Liver (tissue), 3 donors: Measurements from ENCODE around the gene FADD.

Experiments
- CTCF ChIP-seq: fragments of 150-350 bp; IDR thresholded peaks from 2 replicates; pipeline ENCODE4 v1.5.1; 2017; ENCODE audit warnings: improper control_type of control experiment, low read depth, low read length; ENCODE audit not compliant: missing input control
- JUND ChIP-seq, 2 donors: IDR thresholded peaks; 2 replicates each; pipeline ENCODE4 v1.6.1; 2016; ENCODE audit warnings: antibody characterized with exemption in 2 of 2
- NR2F2 ChIP-seq: IDR thresholded peaks from 2 replicates; pipeline ENCODE4 v1.6.1; 2016; ENCODE audit warnings: antibody characterized with exemption
- RAD21 ChIP-seq, 2 donors: IDR thresholded peaks; 2 replicates each; pipeline ENCODE4 v1.6.1; 2016; ENCODE audit warnings: antibody characterized with exemption in 2 of 2, mild to moderate bottlenecking in 2 of 2
- REST ChIP-seq: IDR thresholded peaks from 2 replicates; pipeline ENCODE4 v1.6.1; 2016; ENCODE audit warnings: antibody characterized with exemption, mild to moderate bottlenecking
- RXRA ChIP-seq, 2 donors: IDR thresholded peaks; 2 replicates each; pipeline ENCODE4 v1.6.1; 2017 to 2018; ENCODE audit warnings: antibody characterized with exemption in 2 of 2, mild to moderate bottlenecking in 1 of 2
- SP1 ChIP-seq: IDR thresholded peaks from 2 replicates; pipeline ENCODE4 v1.6.1; 2018; ENCODE audit warnings: antibody characterized with exemption, mild to moderate bottlenecking
- TAF1 ChIP-seq: conservative IDR thresholded peaks from 2 replicates; pipeline ENCODE4 v1.6.1; 2016; ENCODE audit warnings: antibody characterized with exemption, mild to moderate bottlenecking
- TF ChIP-seq, protein P1 (sequence below): IDR thresholded peaks from 2 replicates; pipeline ENCODE4 v1.6.1; 2016; ENCODE audit warnings: antibody characterized with exemption
- donor health status: healthy.
- donor health status: healthy.

- TF ChIP-seq JUND (IDR thresholded peaks at IDR 0.05): no peak
- TF ChIP-seq TAF1: no peak
- no peak for TF ChIP-seq SP1
- no peak for TF ChIP-seq CTCF
- no peak for TF ChIP-seq RAD21 (IDR thresholded peaks at IDR 0.05)
- no peak for TF ChIP-seq REST
- TF ChIP-seq RXRA (IDR thresholded peaks at IDR 0.05): no peak
- no peak for TF ChIP-seq NR2F2
- TF ChIP-seq, protein P1, sequence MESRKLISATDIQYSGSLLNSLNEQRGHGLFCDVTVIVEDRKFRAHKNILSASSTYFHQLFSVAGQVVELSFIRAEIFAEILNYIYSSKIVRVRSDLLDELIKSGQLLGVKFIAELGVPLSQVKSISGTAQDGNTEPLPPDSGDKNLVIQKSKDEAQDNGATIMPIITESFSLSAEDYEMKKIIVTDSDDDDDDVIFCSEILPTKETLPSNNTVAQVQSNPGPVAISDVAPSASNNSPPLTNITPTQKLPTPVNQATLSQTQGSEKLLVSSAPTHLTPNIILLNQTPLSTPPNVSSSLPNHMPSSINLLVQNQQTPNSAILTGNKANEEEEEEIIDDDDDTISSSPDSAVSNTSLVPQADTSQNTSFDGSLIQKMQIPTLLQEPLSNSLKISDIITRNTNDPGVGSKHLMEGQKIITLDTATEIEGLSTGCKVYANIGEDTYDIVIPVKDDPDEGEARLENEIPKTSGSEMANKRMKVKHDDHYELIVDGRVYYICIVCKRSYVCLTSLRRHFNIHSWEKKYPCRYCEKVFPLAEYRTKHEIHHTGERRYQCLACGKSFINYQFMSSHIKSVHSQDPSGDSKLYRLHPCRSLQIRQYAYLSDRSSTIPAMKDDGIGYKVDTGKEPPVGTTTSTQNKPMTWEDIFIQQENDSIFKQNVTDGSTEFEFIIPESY: no peak
These were observed 42.0 kb upstream of the FADD start for GRCh38 chr11:70161043-70161625.
